Heart left ventricle (tissue), 13 donors: ENCODE data around the gene CACNA2D3.

Experiments used
- CTCF ChIP-seq, 12 donors: fragments of 200-600 bp; sonication (generic) in 4 of 12; IDR thresholded peaks; one replicate each; pipeline versions ENCODE4 v1.5.0 to v1.8.0; 2018 to 2022; ENCODE audit warnings: antibody characterized with exemption in 12 of 12, mild to moderate bottlenecking in 5 of 12
- POLR2A ChIP-seq, 2 donors: fragments of 450-650 bp; IDR thresholded peaks; one replicate each; pipeline ENCODE4 v1.6.1; 2017; ENCODE audit warnings: antibody characterized with exemption in 2 of 2, mild to moderate bottlenecking in 2 of 2, moderate library complexity in 2 of 2
- donor health status: ischemic (EF 13 %, LVEDD 7.1; RV severe dilation, severe dysfunction).
- donor health status: DM: no; HTN: yes; CAD: no.
- donor health status: DM: no; HTN: no; CAD: no.
- donor health status: ischemic (EF 25% LVEDD 6.9; RV normal size, moderate dysfunction).
- donor health status: ischemic (EF 25% LVEDD 5.7; RV mildly dilated, moderate dysfunction).
- donor health status: ischemic (EF 35%, LVEDD 5.7; RV mildly dilated, moderate dysfunction).
- donor health status: nonischemic (EF 11% LVEDD 7.7; RV severe dilation, severe dysfunction).
- donor health status: DM: yes; HTN: yes; CAD: no.
- donor health status: PGD.
- donor health status: ischemic (EF 29% LVEDD 5.4; RV normal size, mild dysfunction).
- donor health status: nonischemic (EF 23%, LVEDD 6.1; RV moderate dilation, normal function).

GRCh38 chr3:54863366-54863765, 741.0 kb downstream of the CACNA2D3 start:
- TF ChIP-seq POLR2A (IDR thresholded peaks at IDR 0.05) (no peak), CTCF (IDR thresholded peaks at IDR 0.05) (no peak)
